ENCODE measurements around the gene IGFL1.

GRCh38 chr19:46251416-46251815 is 21.9 kb downstream of the IGFL1 start:
- TF ChIP-seq CTCF (IDR thresholded peaks at IDR 0.05; ENCODE audit: low read length) (no peak), EZH2 (IDR thresholded peaks at IDR 0.05; ENCODE audit: borderline replicate concordance, low read length) (no peak)

Data from OCI-LY1 (cell line).